Activated CD4-positive, alpha-beta T cell treated with anti-CD3 and anti-CD28 coated beads for 4 hours (primary cell): ENCODE results near the gene TMPRSS4.

Experiments used
- DNase-seq, 2 donors: peaks; one replicate each; pipeline ENCODE4 v3.0.0-alpha.2; 2020

Gene TMPRSS4

GRCh38 chr11:118138839-118139420 lies 62.1 kb downstream of the TMPRSS4 start:
- no peak for DNase-seq

- no peak for DNase-seq
Measured at GRCh38 chr11:118139578-118139977, 62.7 kb downstream of the TMPRSS4 start.

- DNase-seq: no peak
Measured at GRCh38 chr11:118142081-118142480, 65.2 kb downstream of the TMPRSS4 start.

GRCh38 chr11:118142809-118143208 lies 65.9 kb downstream of the TMPRSS4 start:
- DNase-seq: no peak

- no peak for DNase-seq
Measured at GRCh38 chr11:118143661-118144185, 66.8 kb downstream of the TMPRSS4 start.

- no peak for DNase-seq
Measured at GRCh38 chr11:118144301-118145268, 67.7 kb downstream of the TMPRSS4 start.

GRCh38 chr11:118145285-118146227 lies 68.7 kb downstream of the TMPRSS4 start:
- peak; percentile 85 to 89 for DNase-seq

GRCh38 chr11:118146554-118146953 lies 69.7 kb downstream of the TMPRSS4 start:
- no peak for DNase-seq

GRCh38 chr11:118147502-118147901 lies 70.6 kb downstream of the TMPRSS4 start:
- no peak for DNase-seq

- no peak for DNase-seq
Measured at GRCh38 chr11:118148240-118148639, 71.4 kb downstream of the TMPRSS4 start.

- no peak for DNase-seq
Measured at GRCh38 chr11:118148856-118149255, 72.0 kb downstream of the TMPRSS4 start.

- no peak for DNase-seq
Measured at GRCh38 chr11:118149493-118149892, 72.6 kb downstream of the TMPRSS4 start.

GRCh38 chr11:118151431-118151830 lies 74.6 kb downstream of the TMPRSS4 start:
- no peak for DNase-seq

- no peak for DNase-seq
Measured at GRCh38 chr11:118152020-118152551, 75.2 kb downstream of the TMPRSS4 start.

- DNase-seq: no peak
Measured at GRCh38 chr11:118152552-118153471, 75.9 kb downstream of the TMPRSS4 start, which contains the start of gene SCN4B. Gene SCN4B, minus strand, starts transcription at chr11:118152823. Its CDS starts 150 bp downstream, at chr11:118152673.

GRCh38 chr11:118153516-118153915 lies 76.6 kb downstream of the TMPRSS4 start:
- DNase-seq: no peak

- no peak for DNase-seq
Measured at GRCh38 chr11:118153976-118154375, 77.1 kb downstream of the TMPRSS4 start.

- no peak for DNase-seq
Measured at GRCh38 chr11:118154641-118155040, 77.8 kb downstream of the TMPRSS4 start.

- DNase-seq: no peak
Measured at GRCh38 chr11:118155776-118156530, 79.1 kb downstream of the TMPRSS4 start.

- DNase-seq: no peak
Measured at GRCh38 chr11:118156531-118157185, 79.8 kb downstream of the TMPRSS4 start.
